ENCODE measurements around the gene FMO2.

Gene FMO2

GRCh38 chr1:171185091-171185490 lies at the start of gene FMO2:
TSS of gene FMO2 (plus strand) at chr1:171185300. CDS start at chr1:171185714, 414 bp downstream.
- Mint-ChIP-seq H3K4me1 (no peaks in the 10 kb centered on the region), H3K4me3 (no peak within 1 kb of the TSS), H3K27ac (ENCODE audit: low read depth) (no peak within 1 kb of the TSS), H3K9me3 (no peaks in the 10 kb centered on the region), H3K27me3 (peaks cover 30% of the 10 kb centered on the region), H3K36me3 (ENCODE audit: insufficient read depth) (no peaks in the 10 kb centered on the region)
- DNase-seq (ENCODE audit: low spot score in 2 of 2) (no peak), ATAC-seq (replicated peaks; ENCODE audit: extremely low read depth, poor library complexity, severe bottlenecking) (no peak)

GRCh38 chr1:171137580-171137979 lies 47.5 kb upstream of the FMO2 start:
- Mint-ChIP-seq H3K27me3 (peaks cover 27% of the 10 kb centered on the region), H3K4me1 (no peaks in the 10 kb centered on the region), H3K9me3 (no peaks in the 10 kb centered on the region), H3K27ac (ENCODE audit: low read depth) (no peak overlapping the region), H3K4me3 (no peak overlapping the region), H3K36me3 (ENCODE audit: insufficient read depth) (no peaks in the 10 kb centered on the region)
- no peak for ATAC-seq (replicated peaks; ENCODE audit: extremely low read depth, poor library complexity, severe bottlenecking)
- DNase-seq (ENCODE audit: low spot score in 2 of 2): no peak

GRCh38 chr1:171138980-171139379 lies 46.1 kb upstream of the FMO2 start:
- H3K9me3 Mint-ChIP-seq: no peaks in the 10 kb centered on the region

GRCh38 chr1:171139890-171140289 lies 45.2 kb upstream of the FMO2 start:
- no peak for ATAC-seq (replicated peaks; ENCODE audit: extremely low read depth, poor library complexity, severe bottlenecking)
- no peak overlapping the region for H3K4me3 Mint-ChIP-seq

More at GRCh38 chr1:171138980-171139379, 46.1 kb upstream of the FMO2 start:
- ATAC-seq (replicated peaks; ENCODE audit: extremely low read depth, poor library complexity, severe bottlenecking) (no peak), DNase-seq (ENCODE audit: low spot score in 2 of 2) (no peak)
- no peak overlapping the region for H3K4me3 Mint-ChIP-seq
- H3K27me3 Mint-ChIP-seq: peaks cover 28% of the 10 kb centered on the region
- H3K27ac Mint-ChIP-seq (ENCODE audit: low read depth): no peak overlapping the region
- H3K36me3 Mint-ChIP-seq (ENCODE audit: insufficient read depth): no peaks in the 10 kb centered on the region
- no peaks in the 10 kb centered on the region for H3K4me1 Mint-ChIP-seq

GRCh38 chr1:171140401-171140800 lies 44.7 kb upstream of the FMO2 start:
- no peak overlapping the region for H3K27ac Mint-ChIP-seq (ENCODE audit: low read depth)
- no peaks in the 10 kb centered on the region for H3K9me3 Mint-ChIP-seq
- DNase-seq (ENCODE audit: low spot score in 2 of 2) (no peak), ATAC-seq (replicated peaks; ENCODE audit: extremely low read depth, poor library complexity, severe bottlenecking) (no peak)
- no peaks in the 10 kb centered on the region for H3K36me3 Mint-ChIP-seq (ENCODE audit: insufficient read depth)
- H3K27me3 Mint-ChIP-seq: peaks cover 28% of the 10 kb centered on the region
- H3K4me3 Mint-ChIP-seq: no peak overlapping the region
- H3K4me1 Mint-ChIP-seq: no peaks in the 10 kb centered on the region

More at GRCh38 chr1:171139890-171140289, 45.2 kb upstream of the FMO2 start:
- H3K36me3 Mint-ChIP-seq (ENCODE audit: insufficient read depth): no peaks in the 10 kb centered on the region
- H3K9me3 Mint-ChIP-seq: no peaks in the 10 kb centered on the region
- no peaks in the 10 kb centered on the region for H3K4me1 Mint-ChIP-seq
- H3K27me3 Mint-ChIP-seq: peaks cover 28% of the 10 kb centered on the region
- no peak overlapping the region for H3K27ac Mint-ChIP-seq (ENCODE audit: low read depth)
- DNase-seq (ENCODE audit: low spot score in 2 of 2): no peak

GRCh38 chr1:171140956-171141687 lies 44.0 kb upstream of the FMO2 start:
- peaks cover 28% of the 10 kb centered on the region for H3K27me3 Mint-ChIP-seq
- H3K4me3 Mint-ChIP-seq: no peak overlapping the region
- no peak overlapping the region for H3K27ac Mint-ChIP-seq (ENCODE audit: low read depth)
- no peak for ATAC-seq (replicated peaks; ENCODE audit: extremely low read depth, poor library complexity, severe bottlenecking)
- DNase-seq (ENCODE audit: low spot score in 2 of 2): no peak
- H3K9me3 Mint-ChIP-seq: no peaks in the 10 kb centered on the region
- no peaks in the 10 kb centered on the region for H3K4me1 Mint-ChIP-seq
- no peaks in the 10 kb centered on the region for H3K36me3 Mint-ChIP-seq (ENCODE audit: insufficient read depth)

GRCh38 chr1:171141688-171142415 lies 43.2 kb upstream of the FMO2 start:
- Mint-ChIP-seq H3K36me3 (ENCODE audit: insufficient read depth) (no peaks in the 10 kb centered on the region), H3K4me3 (no peak overlapping the region), H3K27ac (ENCODE audit: low read depth) (no peak overlapping the region), H3K27me3 (peaks cover 21% of the 10 kb centered on the region), H3K4me1 (no peaks in the 10 kb centered on the region), H3K9me3 (no peaks in the 10 kb centered on the region)
- DNase-seq (ENCODE audit: low spot score in 2 of 2) (no peak), ATAC-seq (replicated peaks; ENCODE audit: extremely low read depth, poor library complexity, severe bottlenecking) (no peak)

- Mint-ChIP-seq H3K27ac (ENCODE audit: low read depth) (no peak overlapping the region), H3K4me3 (no peak overlapping the region), H3K9me3 (no peaks in the 10 kb centered on the region), H3K36me3 (ENCODE audit: insufficient read depth) (no peaks in the 10 kb centered on the region), H3K4me1 (no peaks in the 10 kb centered on the region), H3K27me3 (peaks cover 16% of the 10 kb centered on the region)
- DNase-seq (ENCODE audit: low spot score in 2 of 2) (no peak), ATAC-seq (replicated peaks; ENCODE audit: extremely low read depth, poor library complexity, severe bottlenecking) (no peak)
Observed at GRCh38 chr1:171142416-171143385, 42.4 kb upstream of the FMO2 start.

- Mint-ChIP-seq H3K27me3 (peaks cover 33% of the 10 kb centered on the region), H3K4me1 (no peaks in the 10 kb centered on the region), H3K36me3 (ENCODE audit: insufficient read depth) (peaks cover 2% of the 10 kb centered on the region), H3K27ac (ENCODE audit: low read depth) (no peak overlapping the region), H3K9me3 (no peaks in the 10 kb centered on the region), H3K4me3 (no peak overlapping the region)
- ATAC-seq (replicated peaks; ENCODE audit: extremely low read depth, poor library complexity, severe bottlenecking) (no peak), DNase-seq (ENCODE audit: low spot score in 2 of 2) (no peak)
Observed at GRCh38 chr1:171150156-171150555, 34.9 kb upstream of the FMO2 start.

GRCh38 chr1:171152549-171152948 lies 32.6 kb upstream of the FMO2 start:
- Mint-ChIP-seq H3K4me3 (no peak overlapping the region), H3K27me3 (peaks cover 53% of the 10 kb centered on the region), H3K9me3 (no peaks in the 10 kb centered on the region), H3K27ac (ENCODE audit: low read depth) (no peak overlapping the region), H3K36me3 (ENCODE audit: insufficient read depth) (peaks cover 2% of the 10 kb centered on the region), H3K4me1 (no peaks in the 10 kb centered on the region)
- no peak for DNase-seq (ENCODE audit: low spot score in 2 of 2)
- ATAC-seq (replicated peaks; ENCODE audit: extremely low read depth, poor library complexity, severe bottlenecking): no peak

- ATAC-seq (replicated peaks; ENCODE audit: extremely low read depth, poor library complexity, severe bottlenecking) (no peak), DNase-seq (ENCODE audit: low spot score in 2 of 2) (no peak)
Observed at GRCh38 chr1:171155484-171155883, 29.6 kb upstream of the FMO2 start.

GRCh38 chr1:171158096-171158495 lies 27.0 kb upstream of the FMO2 start:
- Mint-ChIP-seq H3K27ac (ENCODE audit: low read depth) (no peak overlapping the region), H3K27me3 (peaks cover 42% of the 10 kb centered on the region), H3K9me3 (no peaks in the 10 kb centered on the region), H3K4me1 (no peaks in the 10 kb centered on the region), H3K4me3 (no peak overlapping the region), H3K36me3 (ENCODE audit: insufficient read depth) (no peaks in the 10 kb centered on the region)
- DNase-seq (ENCODE audit: low spot score in 2 of 2) (no peak), ATAC-seq (replicated peaks; ENCODE audit: extremely low read depth, poor library complexity, severe bottlenecking) (no peak)

More at GRCh38 chr1:171155484-171155883, 29.6 kb upstream of the FMO2 start:
- Mint-ChIP-seq H3K27ac (ENCODE audit: low read depth) (no peak overlapping the region), H3K4me3 (no peak overlapping the region), H3K9me3 (no peaks in the 10 kb centered on the region), H3K4me1 (no peaks in the 10 kb centered on the region), H3K27me3 (peaks cover 58% of the 10 kb centered on the region), H3K36me3 (ENCODE audit: insufficient read depth) (peaks cover 2% of the 10 kb centered on the region)

Data from central memory CD8-positive, alpha-beta T cell (primary cell).